Smooth muscle cell (in vitro differentiated cells): Measurements from ENCODE around the gene FLYWCH1. TPM values are rescaled to one million over a fixed set of nuclear protein-coding genes. Genes with fewer than 3 reads are reported as not detected.

ENCODE experiments used
- DNase-seq: peaks from one replicate; lab custom pipeline; 2025; ENCODE audit not compliant: unreplicated experiment; lab: John Stamatoyannopoulos, UW
- H2AFZ ChIP-seq: fragments of 200-600 bp; sonication (generic); 2 replicates; pipeline ENCODE4 v1.6.0; 2016; ENCODE audit warnings: antibody characterized with exemption, low read depth, mild to moderate bottlenecking
- H3F3A ChIP-seq: fragments of 200-600 bp; sonication (generic); 2 replicates; pipeline ENCODE4 v1.6.0; 2017; ENCODE audit warnings: antibody characterized with exemption, low read depth
- H3K27ac ChIP-seq: fragments of 200-600 bp; sonication (generic); 2 replicates; pipeline ENCODE4 v1.5.1; 2016; ENCODE audit warnings: low read depth, mild to moderate bottlenecking
- H3K27me3 ChIP-seq: fragments of 200-600 bp; sonication (generic); 2 replicates; pipeline ENCODE4 v1.6.1; 2016; ENCODE audit warnings: low read depth, mild to moderate bottlenecking
- H3K36me3 ChIP-seq: fragments of 200-600 bp; sonication (generic); 2 replicates; pipeline ENCODE4 v1.5.1; 2016; ENCODE audit warnings: low read depth
- H3K4me1 ChIP-seq: fragments of 200-600 bp; sonication (generic); 2 replicates; pipeline ENCODE4 v1.5.1; 2016; ENCODE audit warnings: low read depth
- H3K4me2 ChIP-seq: fragments of 200-600 bp; sonication (generic); 2 replicates; pipeline ENCODE4 v1.6.0; 2016; ENCODE audit warnings: mild to moderate bottlenecking
- H3K4me3 ChIP-seq: fragments of 200-600 bp; sonication (generic); 2 replicates; pipeline ENCODE4 v1.5.1; 2016; ENCODE audit warnings: mild to moderate bottlenecking
- H3K79me2 ChIP-seq: fragments of 200-600 bp; sonication (generic); 2 replicates; pipeline ENCODE4 v1.6.0; 2016; ENCODE audit warnings: low read depth, mild to moderate bottlenecking
- H3K9ac ChIP-seq: fragments of 200-600 bp; sonication (generic); 2 replicates; pipeline ENCODE4 v1.6.0; 2016; ENCODE audit warnings: low read depth
- H3K9me3 ChIP-seq: fragments of 200-600 bp; sonication (generic); replicated peaks from 2 replicates; pipeline ENCODE4 v1.5.1; 2016; ENCODE audit warnings: low read depth
- H4K20me1 ChIP-seq: fragments of 200-600 bp; sonication (generic); 2 replicates; pipeline ENCODE4 v1.6.0; 2016; ENCODE audit warnings: low read depth
- CTCF ChIP-seq: fragments of 200-600 bp; sonication (generic); IDR thresholded peaks from 2 replicates; pipeline ENCODE4 v1.5.1; 2017; ENCODE audit warnings: borderline replicate concordance, mild to moderate bottlenecking, antibody characterized with exemption; ENCODE audit not compliant: insufficient read depth, poor library complexity, severe bottlenecking
- WGBS: methylation state at CpG from one replicate; pipeline ENCODE4 v1.1.7; 2016; ENCODE audit warnings: low lambda C conversion rate; 5-methylcytosine and 5-hydroxymethylcytosine counted together
- polyA plus RNA-seq: library from polyadenylated mRNA; unstranded; fragments of >200 nt; fragmentation: Nextera tagmentation; extraction: Ambion mirVana; gene quantifications from 2 replicates; pipeline ENCODE4 v1.2.1, GENCODE V29; 2016
- total RNA-seq: library from RNA; depleted of rRNA; stranded (reverse); fragments of >200 nt; gene quantifications from 2 replicates; pipeline ENCODE4 v1.2.3, GENCODE V29; 2014

The FLYWCH1 gene
- 13.5 and 26.1 TPM in 2 replicates for total RNA-seq
- polyA plus RNA-seq = 26.0 and 26.4 TPM in 2 replicates

GRCh38 chr16:2911638-2912329 is at the start of gene FLYWCH1:
FLYWCH1 (plus strand) TSS chr16:2911931; CDS start chr16:2929686, 17,755 bp downstream.
- Histone ChIP-seq H4K20me1 (peaks cover 13% of the 10 kb centered on the region), H3K27ac (peak within 1 kb of the TSS; percentile 42), H3F3A (peaks cover under 1% of the 10 kb centered on the region), H2AFZ (peak within 1 kb of the TSS; percentile 99), H3K9ac (peak within 1 kb of the TSS; percentile 65), H3K79me2 (no peaks in the 10 kb centered on the region), H3K4me2 (peak within 1 kb of the TSS; percentile 97), H3K27me3 (no peaks in the 10 kb centered on the region), H3K36me3 (no peaks in the 10 kb centered on the region), H3K4me3 (peak within 1 kb of the TSS; percentile 97), H3K4me1 (no peaks in the 10 kb centered on the region), H3K9me3 (no peaks in the 10 kb centered on the region)
- TF ChIP-seq CTCF = no peak
- under 1% methylated on average over 69 of the region's 85 CpGs for WGBS
- DNase-seq = peak; percentile 88

- 74% methylated on average over 4 of the region's 4 CpGs for WGBS
- H3K79me2 ChIP-seq = no peaks in the 10 kb centered on the region
- no peaks in the 10 kb centered on the region for H4K20me1 ChIP-seq
- no peak overlapping the region for H3K4me2 ChIP-seq
- no peak overlapping the region for H3K9ac ChIP-seq
- no peaks in the 10 kb centered on the region for H3K36me3 ChIP-seq
- H3K4me1 ChIP-seq = peaks cover 7% of the 10 kb centered on the region
- no peaks in the 10 kb centered on the region for H3K9me3 ChIP-seq
- no peak overlapping the region for H3K4me3 ChIP-seq
- peaks cover 25% of the 10 kb centered on the region for H3K27me3 ChIP-seq
- TF ChIP-seq CTCF = no peak
- H3F3A ChIP-seq = peaks cover 4% of the 10 kb centered on the region
- no peak overlapping the region for H3K27ac ChIP-seq
- DNase-seq = no peak
- no peak overlapping the region for H2AFZ ChIP-seq
Observed at GRCh38 chr16:2865651-2866050, 46.1 kb upstream of the FLYWCH1 start.

GRCh38 chr16:2866431-2866830 is 45.3 kb upstream of the FLYWCH1 start:
- no peak for TF ChIP-seq CTCF
- 83% methylated on average over 4 of the region's 4 CpGs for WGBS
- peaks cover 4% of the 10 kb centered on the region for H3F3A ChIP-seq

GRCh38 chr16:2867661-2867986 is 44.1 kb upstream of the FLYWCH1 start:
- peak overlapping the region; percentile 64 for H3K9ac ChIP-seq
- H3K79me2 ChIP-seq = no peaks in the 10 kb centered on the region
- WGBS = 76% methylated on average over 8 of the region's 8 CpGs
- TF ChIP-seq CTCF = no peak
- peak overlapping the region; percentile 86 for H3K4me2 ChIP-seq
- H3K27ac ChIP-seq = peak overlapping the region; percentile 81
- no peaks in the 10 kb centered on the region for H4K20me1 ChIP-seq
- peaks cover 4% of the 10 kb centered on the region for H3F3A ChIP-seq
- peaks cover 7% of the 10 kb centered on the region for H3K4me1 ChIP-seq
- H2AFZ ChIP-seq = peak overlapping the region; percentile 91
- H3K4me3 ChIP-seq = peak overlapping the region; percentile 59
- no peaks in the 10 kb centered on the region for H3K36me3 ChIP-seq
- H3K9me3 ChIP-seq = no peaks in the 10 kb centered on the region
- DNase-seq = no peak
- peaks cover 29% of the 10 kb centered on the region for H3K27me3 ChIP-seq

More at GRCh38 chr16:2866431-2866830, 45.3 kb upstream of the FLYWCH1 start:
- no peak overlapping the region for H3K27ac ChIP-seq
- no peaks in the 10 kb centered on the region for H4K20me1 ChIP-seq
- H2AFZ ChIP-seq = no peak overlapping the region
- no peaks in the 10 kb centered on the region for H3K9me3 ChIP-seq
- H3K36me3 ChIP-seq = no peaks in the 10 kb centered on the region
- no peaks in the 10 kb centered on the region for H3K79me2 ChIP-seq
- H3K4me3 ChIP-seq = no peak overlapping the region
- H3K9ac ChIP-seq = no peak overlapping the region
- peaks cover 29% of the 10 kb centered on the region for H3K27me3 ChIP-seq
- no peak for DNase-seq
- no peak overlapping the region for H3K4me2 ChIP-seq
- peaks cover 7% of the 10 kb centered on the region for H3K4me1 ChIP-seq
